ENCODE data around the gene CASP3.

Gene CASP3

GRCh38 chr4:184649026-184649970, at the start of gene CASP3, which contains the start of gene PRIMPOL:
Gene CASP3 (minus strand): TSS chr4:184649447. CDS start chr4:184638453, 10,994 bp downstream.
Gene PRIMPOL (plus strand): TSS chr4:184649738. CDS start chr4:184657141, 7,403 bp downstream.
- peak; percentile 79 to 99 (median 96) for DNase-seq

DNA sequence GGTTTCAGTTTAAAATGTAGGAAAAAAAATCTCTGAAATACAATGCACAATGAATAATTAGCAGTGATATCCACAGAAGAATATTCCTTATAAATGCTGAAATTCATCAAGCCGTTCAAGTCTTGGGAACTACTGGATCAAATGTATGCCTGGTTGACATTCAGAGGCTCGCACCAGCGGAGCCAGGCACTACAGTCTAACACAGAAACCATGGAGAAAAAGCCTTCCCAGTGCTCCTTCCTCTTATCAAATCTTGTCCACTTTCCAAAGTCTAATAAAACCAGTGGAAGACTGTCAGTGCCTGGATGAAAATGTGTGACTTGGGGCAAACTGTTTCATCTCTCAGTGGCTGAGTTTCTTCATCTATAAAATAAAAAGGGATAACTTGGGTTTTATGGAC, 48.7 kb upstream of the CASP3 start:
- no peak for DNase-seq

DNA sequence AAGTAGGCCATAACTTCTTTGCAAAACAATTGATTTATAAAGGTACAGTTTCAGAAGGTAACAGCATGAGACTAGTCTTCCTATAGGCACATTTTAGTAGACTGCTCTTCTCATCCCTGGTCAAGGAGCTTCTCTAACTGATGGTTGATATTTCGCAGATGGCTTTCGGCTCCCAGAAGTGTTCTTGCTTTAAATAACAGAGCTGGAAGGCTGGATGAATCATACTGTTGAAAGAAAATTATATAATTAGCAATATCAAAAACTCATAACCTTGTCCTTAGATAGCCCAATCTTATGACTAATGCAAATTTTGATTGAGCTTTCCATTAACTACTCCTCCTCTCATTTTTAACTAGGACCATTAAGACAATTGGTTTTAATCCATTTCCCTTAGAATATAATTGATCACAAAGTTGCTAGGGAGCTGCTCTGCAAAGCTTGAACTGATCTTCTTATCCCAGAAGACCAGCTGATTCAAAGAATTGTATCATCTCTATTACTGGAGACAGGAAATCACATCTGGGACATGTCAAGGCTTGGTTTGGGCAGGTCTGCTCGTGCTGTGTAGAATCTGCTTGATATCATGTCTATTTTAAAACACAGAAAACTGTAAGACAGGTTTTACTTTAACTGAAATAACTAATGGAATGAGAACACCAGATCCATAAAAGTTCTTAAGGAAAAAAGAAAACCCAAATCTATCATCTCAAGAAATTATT, 46.1 kb upstream of the CASP3 start:
- no peak for DNase-seq

DNA sequence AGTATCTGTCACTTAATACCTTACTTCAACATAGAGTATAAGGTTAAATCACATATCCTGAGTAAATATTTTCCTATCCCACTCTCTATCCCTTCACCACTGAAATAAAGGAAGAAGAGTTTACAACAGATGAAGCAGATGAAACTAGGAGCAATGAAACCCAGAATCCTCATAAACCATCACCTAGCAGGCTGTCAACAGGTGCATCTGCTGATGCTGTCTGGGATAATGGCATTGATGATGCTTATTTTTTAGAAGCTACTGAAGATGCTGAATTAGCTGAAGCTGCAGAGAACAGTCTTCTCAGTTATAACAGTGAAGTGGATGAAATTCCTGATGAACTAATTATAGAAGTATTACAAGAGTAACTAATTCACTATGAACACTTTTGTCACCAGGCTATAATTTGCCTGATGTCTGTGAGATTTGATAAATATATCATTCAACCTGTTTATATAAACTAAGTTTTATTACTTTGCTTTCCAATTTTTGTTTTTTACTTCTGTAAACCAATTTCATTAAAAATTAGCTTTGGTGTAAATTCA, 45.2 kb upstream of the CASP3 start:
- no peak for DNase-seq

- DNase-seq = no peak
Measured at GRCh38 chr4:184693056-184693455, 43.8 kb upstream of the CASP3 start.

- no peak for DNase-seq
Measured at GRCh38 chr4:184689681-184690080, 40.4 kb upstream of the CASP3 start.

DNA sequence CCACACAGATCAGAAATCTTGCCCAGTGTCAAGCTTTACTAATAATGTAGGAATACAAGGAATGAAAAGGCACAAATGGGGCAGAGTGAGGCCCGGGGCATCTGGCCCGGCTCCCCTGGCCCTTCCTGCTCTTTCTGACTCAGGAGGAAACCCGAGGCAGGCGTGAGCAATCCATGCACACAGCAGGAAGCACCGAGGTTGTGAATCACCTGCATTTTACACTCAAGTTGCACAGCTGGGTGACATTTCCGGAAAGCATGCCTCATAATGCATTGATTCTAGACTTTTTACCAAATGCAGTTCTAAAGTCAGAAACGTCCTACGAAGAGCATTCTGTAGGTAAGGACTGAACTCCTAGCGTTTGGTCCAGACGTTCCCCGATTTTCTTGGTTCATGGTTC, 39.2 kb upstream of the CASP3 start:
- no peak for DNase-seq

- no peak for DNase-seq
Measured at GRCh38 chr4:184688005-184688404, 38.8 kb upstream of the CASP3 start.

- DNase-seq = no peak
Measured at GRCh38 chr4:184684491-184685189, 35.4 kb upstream of the CASP3 start.

- DNase-seq = no peak
Measured at GRCh38 chr4:184681916-184682315, 32.7 kb upstream of the CASP3 start.

- DNase-seq = no peak
Measured at GRCh38 chr4:184680698-184681097, 31.5 kb upstream of the CASP3 start.

DNA sequence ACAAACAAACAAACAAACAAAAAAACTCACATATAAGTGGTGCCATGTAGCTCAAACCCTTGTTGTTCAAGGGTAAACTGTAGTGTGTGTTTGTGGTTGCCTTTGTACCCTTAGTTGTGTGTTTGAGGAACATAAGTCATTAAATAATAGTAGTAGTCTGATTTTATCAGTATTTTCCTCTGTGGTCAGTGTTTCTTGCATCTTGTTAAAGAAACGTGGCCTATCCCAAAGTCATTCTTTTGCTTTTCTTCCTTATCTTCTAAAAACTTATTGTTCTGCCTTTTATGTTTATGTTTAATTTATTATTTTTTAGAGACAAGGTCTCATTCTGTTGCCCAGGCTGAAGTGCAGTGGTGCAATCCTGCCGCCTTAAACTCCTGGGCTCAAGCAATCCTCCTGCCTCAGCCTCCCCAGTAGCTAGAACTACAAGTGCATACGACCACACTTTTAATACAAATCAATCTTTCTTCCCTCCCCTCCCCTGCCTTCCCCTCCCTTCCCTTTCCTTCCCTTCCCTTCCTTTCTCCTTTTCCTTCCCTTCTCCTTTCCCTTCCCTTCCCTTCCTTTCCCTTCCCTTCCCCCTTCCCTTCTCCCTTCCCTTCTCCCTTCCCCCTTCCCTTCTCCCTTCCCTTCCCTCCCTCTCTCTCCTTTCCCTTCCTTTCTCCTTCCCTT, 26.7 kb upstream of the CASP3 start:
- DNase-seq = no peak

GRCh38 chr4:184675018-184675417, 25.8 kb upstream of the CASP3 start:
- DNase-seq = no peak

GRCh38 chr4:184674011-184674410, 24.8 kb upstream of the CASP3 start:
- DNase-seq = no peak

GRCh38 chr4:184672741-184673140, 23.5 kb upstream of the CASP3 start:
- no peak for DNase-seq

DNA sequence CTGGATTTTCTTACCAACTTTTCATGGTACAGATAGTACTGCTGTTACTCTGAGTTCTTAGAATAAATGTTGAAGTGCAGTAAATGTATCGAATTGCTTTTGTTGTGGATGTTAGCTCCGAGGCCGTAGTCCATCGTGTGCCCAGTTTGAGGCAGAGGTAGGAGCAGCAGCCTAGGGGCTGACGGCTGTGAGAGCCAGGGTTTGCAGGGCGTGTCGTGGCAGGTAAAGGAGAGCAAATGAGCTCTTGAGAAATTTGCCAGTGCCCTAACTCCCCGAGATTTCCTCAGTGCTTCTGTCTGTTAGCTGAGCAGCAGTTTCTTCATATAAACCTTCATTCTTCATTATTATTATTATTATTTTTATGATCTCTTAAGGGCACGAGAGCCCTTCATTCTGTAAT, 21.9 kb upstream of the CASP3 start:
- no peak for DNase-seq

DNA sequence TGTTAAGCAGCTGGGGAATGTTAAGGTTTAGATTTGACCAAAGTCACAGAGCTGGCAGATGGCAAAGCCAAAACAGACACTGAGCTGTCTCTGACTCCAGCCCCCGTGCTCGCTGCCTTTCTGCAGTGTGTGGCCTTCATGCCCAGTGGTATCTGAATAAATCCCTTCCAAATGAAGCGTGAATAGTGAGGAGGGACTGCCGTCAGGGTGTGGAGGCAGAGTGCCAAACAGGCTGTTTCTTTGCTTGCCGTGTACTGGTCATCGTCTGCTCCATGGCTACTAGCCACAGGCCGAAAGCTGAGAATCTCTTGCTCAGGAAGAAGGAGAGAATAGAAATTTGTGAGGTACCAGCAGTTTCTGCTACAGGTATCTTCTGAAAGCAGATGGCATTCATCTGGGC, 20.0 kb upstream of the CASP3 start:
- peak in 3 of 14 donors; percentile 3 to 40 (median 6) for DNase-seq

DNA sequence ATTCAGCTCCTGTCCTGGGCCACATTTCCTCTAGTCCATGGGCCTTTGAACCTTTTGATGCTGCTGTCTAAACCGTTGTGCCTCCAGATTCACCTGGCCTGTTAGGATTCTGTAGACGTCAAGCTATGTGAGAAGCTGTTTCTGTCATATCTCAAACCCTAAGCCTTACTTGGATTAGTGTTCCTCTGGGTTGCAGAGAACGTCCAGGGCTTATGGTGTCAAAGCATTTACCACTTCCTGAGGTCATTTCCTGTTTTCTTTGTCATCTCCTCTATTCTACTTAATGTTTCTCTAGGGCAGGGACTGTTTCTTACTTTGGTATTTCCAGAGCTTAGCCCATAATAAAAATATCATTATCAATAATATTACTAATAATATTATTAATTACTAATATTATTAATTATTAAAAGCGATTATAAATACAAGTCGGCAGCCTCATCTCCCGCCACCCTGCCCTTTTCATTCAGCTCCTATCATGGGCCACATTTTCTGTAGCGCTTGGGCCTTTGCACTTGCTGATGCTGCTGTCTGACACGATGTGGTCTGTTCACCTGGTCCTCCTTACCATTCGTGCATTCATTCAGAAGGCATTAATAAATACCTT, 19.4 kb upstream of the CASP3 start:
- DNase-seq = no peak

DNA sequence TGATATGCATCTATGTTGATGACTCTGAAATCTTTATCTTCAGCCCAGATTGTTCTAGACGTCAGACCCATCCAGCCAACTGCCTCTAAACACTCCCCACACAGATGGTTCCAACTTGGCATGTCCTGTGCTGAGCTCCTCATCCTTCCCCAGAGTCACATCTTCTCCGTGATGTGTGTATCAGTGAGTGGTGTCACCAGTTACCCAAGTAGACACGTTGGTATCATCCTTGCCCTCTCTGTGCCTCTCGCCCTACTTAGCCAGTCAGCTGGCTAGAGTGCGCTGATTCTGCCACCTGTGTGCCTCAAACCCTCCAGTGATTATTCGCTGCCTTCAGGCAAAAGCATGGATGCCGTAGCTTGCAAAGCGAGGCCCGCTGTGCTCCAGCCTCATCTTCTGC, 18.8 kb upstream of the CASP3 start:
- DNase-seq = no peak

- DNase-seq = no peak
Measured at GRCh38 chr4:184666670-184667069, 17.4 kb upstream of the CASP3 start.

GRCh38 chr4:184664445-184665210, 15.4 kb upstream of the CASP3 start:
- DNase-seq = no peak

Measured in C1 segment of cervical spinal cord (tissue), 14 donors.